Measurements from ENCODE around the gene KIF21B. TPM values are rescaled to one million over a fixed set of nuclear protein-coding genes. Genes with fewer than 3 reads are reported as not detected.
A peak's percentile ranks its signal among the peaks of the same experiment; 100 is the strongest.

Gene KIF21B
- total and polyA plus RNA-seq, 9 of the 15 experiments (the other 6 are each of a cell fraction or from before 2014, with no cell fraction given): 0.46 to 13.4 (median 5.9) TPM

DNA sequence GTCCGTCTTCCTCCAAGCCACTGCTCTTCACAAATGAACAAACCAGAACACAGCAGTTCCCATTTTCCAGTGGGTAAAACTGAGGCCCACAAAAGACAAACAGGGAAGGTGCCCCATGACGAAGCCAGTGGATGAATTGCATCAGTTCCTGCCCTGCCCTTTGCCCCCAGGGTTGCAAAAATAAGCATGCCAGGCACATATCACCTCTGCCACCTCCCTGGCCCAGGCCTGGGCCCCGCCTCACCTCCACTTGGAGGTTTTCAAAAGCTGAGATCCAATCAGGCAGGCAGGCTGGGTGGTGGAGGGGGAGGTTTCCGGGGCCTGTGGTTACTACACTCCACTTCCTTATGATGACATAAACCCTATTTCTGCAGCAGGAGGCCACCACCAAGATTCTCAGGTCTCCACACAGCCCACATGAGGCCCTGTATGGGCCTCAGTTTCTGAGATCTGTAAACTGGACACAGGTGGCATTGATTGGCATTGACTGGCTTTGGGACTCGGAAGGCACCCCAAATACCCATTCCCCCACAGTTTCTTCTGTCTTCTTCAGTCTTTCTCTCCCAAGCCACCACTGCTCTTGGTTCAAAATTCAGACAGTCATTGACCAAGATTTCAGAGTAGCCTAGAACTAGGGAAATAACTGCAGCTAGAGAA, 4.1 kb downstream of the KIF21B start (continued):
- TF ChIP-seq, protein P1, sequence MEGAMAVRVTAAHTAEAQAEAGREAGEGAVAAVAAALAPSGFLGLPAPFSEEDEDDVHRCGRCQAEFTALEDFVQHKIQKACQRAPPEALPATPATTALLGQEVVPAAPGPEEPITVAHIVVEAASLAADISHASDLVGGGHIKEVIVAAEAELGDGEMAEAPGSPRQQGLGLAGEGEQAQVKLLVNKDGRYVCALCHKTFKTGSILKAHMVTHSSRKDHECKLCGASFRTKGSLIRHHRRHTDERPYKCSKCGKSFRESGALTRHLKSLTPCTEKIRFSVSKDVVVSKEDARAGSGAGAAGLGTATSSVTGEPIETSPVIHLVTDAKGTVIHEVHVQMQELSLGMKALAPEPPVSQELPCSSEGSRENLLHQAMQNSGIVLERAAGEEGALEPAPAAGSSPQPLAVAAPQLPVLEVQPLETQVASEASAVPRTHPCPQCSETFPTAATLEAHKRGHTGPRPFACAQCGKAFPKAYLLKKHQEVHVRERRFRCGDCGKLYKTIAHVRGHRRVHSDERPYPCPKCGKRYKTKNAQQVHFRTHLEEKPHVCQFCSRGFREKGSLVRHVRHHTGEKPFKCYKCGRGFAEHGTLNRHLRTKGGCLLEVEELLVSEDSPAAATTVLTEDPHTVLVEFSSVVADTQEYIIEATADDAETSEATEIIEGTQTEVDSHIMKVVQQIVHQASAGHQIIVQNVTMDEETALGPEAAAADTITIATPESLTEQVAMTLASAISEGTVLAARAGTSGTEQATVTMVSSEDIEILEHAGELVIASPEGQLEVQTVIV (CRISPR knock-in tag; IDR thresholded peaks at IDR 0.05; ENCODE audit: borderline replicate concordance): no peak
- TF ChIP-seq BHLHE40 (IDR thresholded peaks at IDR 0.05; ENCODE audit: low read length) (0 out of 2 replicates have a peak, but pooled peaks have one; percentile 19), HNRNPLL (IDR thresholded peaks at IDR 0.05; ENCODE audit: low read depth, low read length, poor library complexity, severe bottlenecking) (no peak), U2AF1 (optimal IDR thresholded peaks at IDR 0.05; ENCODE audit: low read depth, low read length) (no peak), CEBPB (tag; IDR thresholded peaks at IDR 0.05) (peak; percentile 95), ARNT (IDR thresholded peaks at IDR 0.05) (no peak; a peak in 1 of 4 replicates), NFRKB (IDR thresholded peaks at IDR 0.05; ENCODE audit: low read depth) (peak; percentile 63; the same call in 1 of the 2 replicates), EP300 (IDR thresholded peaks at IDR 0.05; ENCODE audit: low read length) (peak; percentile 66; the same call in 1 of the 2 replicates), FUS (optimal IDR thresholded peaks at IDR 0.05; ENCODE audit: low read depth, low read length) (no peak), GTF2F1 (IDR thresholded peaks at IDR 0.05; ENCODE audit: low read depth, low read length) (no peak), SMAD1 (IDR thresholded peaks at IDR 0.05; ENCODE audit: low read depth, low read length, partially characterized antibody) (peak; percentile 61), RHOXF2B (CRISPR knock-in tag; conservative IDR thresholded peaks at IDR 0.05) (no peak), ETV1 (tag; conservative IDR thresholded peaks at IDR 0.05; ENCODE audit: low read depth) (peak; percentile 93)
- TF ChIP-seq, protein P2, sequence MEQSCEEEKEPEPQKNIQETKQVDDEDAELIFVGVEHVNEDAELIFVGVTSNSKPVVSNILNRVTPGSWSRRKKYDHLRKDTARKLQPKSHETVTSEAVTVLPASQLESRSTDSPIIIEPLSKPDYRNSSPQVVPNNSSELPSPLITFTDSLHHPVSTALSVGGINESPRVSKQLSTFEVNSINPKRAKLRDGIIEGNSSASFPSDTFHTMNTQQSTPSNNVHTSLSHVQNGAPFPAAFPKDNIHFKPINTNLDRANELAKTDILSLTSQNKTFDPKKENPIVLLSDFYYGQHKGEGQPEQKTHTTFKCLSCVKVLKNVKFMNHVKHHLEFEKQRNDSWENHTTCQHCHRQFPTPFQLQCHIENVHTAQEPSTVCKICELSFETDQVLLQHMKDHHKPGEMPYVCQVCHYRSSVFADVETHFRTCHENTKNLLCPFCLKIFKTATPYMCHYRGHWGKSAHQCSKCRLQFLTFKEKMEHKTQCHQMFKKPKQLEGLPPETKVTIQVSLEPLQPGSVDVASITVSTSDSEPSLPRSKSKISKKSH (CRISPR knock-in tag; IDR thresholded peaks at IDR 0.05): no peak
- TF ChIP-seq, protein P3, sequence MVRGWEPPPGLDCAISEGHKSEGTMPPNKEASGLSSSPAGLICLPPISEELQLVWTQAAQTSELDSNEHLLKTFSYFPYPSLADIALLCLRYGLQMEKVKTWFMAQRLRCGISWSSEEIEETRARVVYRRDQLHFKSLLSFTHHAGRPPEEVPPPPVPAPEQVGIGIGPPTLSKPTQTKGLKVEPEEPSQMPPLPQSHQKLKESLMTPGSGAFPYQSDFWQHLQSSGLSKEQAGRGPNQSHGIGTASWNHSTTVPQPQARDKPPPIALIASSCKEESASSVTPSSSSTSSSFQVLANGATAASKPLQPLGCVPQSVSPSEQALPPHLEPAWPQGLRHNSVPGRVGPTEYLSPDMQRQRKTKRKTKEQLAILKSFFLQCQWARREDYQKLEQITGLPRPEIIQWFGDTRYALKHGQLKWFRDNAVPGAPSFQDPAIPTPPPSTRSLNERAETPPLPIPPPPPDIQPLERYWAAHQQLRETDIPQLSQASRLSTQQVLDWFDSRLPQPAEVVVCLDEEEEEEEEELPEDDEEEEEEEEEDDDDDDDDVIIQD (CRISPR knock-in tag; IDR thresholded peaks at IDR 0.05): no peak
